Hematopoietic multipotent progenitor cell treated with erythropoietin and hydrocortisone succinate and interleukin-3 and kit ligand, for 15 days (in vitro differentiated cells): ENCODE data around the gene FZR1.
"Not testable (repeated sequence)": the region's sequence is repeated elsewhere in the genome, so short reads cannot be mapped to it uniquely, and the experiment has no call there.

ENCODE experiments used
- DNase-seq: peaks from one replicate; pipeline ENCODE4 v3.0.0-alpha.2; 2015; ENCODE audit warnings: low spot score

FZR1 gene

DNA sequence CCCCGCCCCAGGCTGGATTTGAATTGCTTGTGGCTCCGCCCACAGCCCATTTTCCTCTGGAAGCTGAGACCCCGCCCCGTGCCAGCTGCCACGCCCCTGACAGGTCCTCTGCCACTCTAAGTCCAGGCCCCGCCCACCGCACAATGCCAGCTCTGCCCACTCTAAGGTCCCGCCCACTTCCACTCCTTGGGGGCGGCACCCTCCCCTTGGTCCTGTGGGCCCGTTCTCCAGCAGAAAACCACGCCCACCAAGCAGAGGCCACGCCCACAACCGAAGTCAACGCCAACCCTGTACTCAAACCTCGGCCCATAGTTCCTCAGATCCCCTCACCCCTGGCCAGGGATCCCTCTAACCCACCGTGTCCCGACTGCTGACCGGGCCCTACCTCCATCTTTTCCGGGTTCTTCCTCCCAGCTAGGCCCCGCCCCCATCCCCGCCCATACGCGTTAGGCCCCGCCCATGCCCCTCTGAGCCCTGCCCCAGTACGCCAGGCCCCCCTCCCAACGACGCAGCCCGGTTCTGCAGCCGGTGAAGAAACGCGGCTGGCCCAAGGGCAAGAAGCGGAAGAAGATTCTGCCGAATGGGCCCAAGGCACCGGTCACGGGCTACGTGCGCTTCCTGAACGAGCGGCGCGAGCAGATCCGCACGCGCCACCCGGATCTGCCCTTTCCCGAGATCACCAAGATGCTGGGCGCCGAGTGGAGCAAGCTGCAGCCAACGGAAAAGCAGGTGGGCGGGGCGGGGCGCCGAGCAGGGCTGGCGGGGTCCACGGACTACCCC lies 67.9 kb downstream of the FZR1 start:
- DNase-seq, result peak; percentile 95

DNA sequence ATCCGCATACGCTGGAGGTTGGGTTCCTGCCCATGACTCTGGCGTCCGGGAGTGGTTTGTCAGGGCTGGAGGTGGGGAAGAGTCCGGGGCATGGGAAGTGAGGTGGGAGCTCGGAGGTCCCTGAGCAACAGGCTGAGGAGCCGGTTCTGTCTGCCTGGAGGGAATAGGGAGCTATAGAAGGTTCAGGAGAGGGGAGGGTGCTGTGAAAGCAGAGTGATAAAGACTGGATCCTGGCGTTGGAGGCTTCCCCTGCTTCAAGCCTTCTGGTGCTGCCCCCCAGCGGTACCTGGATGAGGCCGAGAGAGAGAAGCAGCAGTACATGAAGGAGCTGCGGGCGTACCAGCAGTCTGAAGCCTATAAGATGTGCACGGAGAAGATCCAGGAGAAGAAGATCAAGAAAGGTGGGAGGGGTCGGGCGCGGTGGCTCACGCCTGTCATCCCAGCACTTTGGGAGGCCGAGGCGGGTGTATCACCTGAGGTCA lies 69.2 kb downstream of the FZR1 start:
- DNase-seq, result peak; percentile 53

DNA sequence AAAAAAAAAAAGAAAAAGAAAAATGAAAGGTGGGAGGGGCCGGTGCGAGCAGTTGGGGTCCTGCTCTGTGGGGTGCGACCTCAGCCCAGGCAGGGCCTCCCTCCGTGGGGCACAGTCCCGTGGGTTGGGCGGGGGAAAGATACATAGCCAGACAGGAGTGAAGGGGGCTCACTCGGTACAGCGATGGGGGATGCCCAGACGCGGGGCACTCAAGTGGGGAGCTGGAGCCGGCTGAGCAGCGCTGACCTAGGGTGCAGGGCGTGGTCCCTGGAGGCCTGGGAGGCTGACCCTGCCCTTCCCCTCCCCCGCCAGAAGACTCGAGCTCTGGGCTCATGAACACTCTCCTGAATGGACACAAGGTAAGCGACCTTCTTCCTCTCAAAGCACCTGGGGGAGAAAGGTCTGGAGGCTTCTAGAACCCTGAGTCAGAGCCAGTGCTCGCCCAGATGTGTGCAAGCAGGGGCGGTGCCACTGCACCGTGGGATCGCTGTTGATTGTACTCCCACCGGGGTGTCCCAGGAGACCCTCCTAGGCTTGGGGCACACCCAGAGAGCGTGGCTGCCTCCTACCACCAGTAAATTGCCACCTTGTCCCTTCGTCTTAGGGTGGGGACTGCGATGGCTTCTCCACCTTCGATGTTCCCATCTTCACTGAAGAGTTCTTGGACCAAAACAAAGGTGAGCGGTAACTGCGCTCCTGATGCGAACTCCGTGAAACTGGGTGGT lies 70.0 kb downstream of the FZR1 start:
- no peak for DNase-seq

DNA sequence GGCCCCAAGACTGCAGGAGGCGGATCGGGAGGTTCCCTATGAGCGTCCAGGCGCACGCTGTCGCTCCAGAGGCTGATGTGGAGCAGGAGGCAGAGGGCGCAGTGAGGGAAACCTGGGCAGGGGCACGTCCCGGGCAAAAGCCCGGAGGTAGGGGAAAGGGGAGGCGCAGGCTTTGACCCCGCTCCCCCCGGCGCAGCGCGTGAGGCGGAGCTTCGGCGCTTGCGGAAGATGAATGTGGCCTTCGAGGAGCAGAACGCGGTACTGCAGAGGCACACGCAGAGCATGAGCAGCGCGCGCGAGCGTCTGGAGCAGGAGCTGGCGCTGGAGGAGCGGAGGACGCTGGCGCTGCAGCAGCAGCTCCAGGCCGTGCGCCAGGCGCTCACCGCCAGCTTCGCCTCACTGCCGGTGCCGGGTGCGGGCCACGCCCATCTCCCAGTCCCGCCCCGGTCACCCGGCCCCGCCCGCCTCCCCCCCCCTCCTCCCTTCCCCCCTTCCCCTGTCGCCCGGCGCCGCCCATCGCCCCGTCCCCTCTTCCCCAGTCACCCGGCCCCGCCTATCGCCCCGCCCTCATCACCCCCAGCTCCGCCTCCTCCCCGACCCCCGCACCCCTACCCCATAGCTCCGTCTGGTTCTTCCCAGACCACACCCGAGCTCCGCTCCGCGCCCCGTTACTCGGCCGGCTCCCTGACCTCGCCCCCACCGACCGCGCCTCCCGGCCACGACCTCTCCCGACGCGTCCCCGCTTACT lies 70.8 kb downstream of the FZR1 start:
- peak; percentile 23 for DNase-seq

DNA sequence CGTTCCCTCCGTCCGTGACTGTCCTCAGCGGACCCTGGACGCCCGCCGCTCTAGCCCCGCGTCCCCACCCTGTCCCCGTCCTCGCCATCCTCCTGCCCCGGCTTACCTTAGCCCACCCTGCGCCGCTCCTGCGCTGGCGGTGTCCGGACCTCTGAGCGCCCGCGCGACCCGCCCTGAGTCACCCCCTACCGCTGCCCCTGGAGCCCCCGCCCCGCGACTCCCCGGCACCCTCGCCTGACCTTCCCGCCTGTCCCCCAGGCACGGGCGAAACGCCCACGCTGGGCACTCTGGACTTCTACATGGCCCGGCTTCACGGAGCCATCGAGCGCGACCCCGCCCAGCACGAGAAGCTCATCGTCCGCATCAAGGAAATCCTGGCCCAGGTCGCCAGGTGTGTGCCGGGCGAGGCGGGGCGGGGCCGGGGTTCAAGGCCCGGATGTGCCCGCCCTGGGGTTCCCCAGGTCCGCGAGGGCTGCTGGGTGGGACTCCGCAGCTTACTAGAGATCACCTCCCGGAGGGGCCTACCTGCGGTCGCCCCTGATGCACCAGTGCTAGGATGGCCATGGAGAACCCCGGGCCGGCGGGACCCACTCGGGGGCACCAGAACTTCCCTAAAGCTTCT lies 71.7 kb downstream of the FZR1 start:
- no peak for DNase-seq

DNA sequence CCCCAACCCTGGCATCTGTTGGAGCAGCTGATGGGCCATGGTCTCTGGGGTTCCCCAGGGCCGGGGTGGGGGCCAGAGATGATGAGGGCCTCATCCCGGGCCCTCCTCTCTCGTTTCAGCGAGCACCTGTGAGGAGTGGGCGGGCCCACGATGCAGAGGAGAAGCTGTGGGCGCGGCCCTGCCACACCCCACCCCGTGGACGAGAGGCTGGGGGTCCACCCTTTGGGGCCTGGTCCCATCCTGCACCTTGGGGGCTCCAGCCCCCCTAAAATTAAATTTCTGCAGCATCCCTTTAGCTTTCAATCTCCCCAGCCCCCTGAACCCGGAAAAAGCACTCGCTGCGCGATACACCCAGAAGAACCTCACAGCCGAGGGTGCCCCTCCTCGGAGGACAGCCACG lies 72.3 kb downstream of the FZR1 start:
- no peak for DNase-seq

DNA sequence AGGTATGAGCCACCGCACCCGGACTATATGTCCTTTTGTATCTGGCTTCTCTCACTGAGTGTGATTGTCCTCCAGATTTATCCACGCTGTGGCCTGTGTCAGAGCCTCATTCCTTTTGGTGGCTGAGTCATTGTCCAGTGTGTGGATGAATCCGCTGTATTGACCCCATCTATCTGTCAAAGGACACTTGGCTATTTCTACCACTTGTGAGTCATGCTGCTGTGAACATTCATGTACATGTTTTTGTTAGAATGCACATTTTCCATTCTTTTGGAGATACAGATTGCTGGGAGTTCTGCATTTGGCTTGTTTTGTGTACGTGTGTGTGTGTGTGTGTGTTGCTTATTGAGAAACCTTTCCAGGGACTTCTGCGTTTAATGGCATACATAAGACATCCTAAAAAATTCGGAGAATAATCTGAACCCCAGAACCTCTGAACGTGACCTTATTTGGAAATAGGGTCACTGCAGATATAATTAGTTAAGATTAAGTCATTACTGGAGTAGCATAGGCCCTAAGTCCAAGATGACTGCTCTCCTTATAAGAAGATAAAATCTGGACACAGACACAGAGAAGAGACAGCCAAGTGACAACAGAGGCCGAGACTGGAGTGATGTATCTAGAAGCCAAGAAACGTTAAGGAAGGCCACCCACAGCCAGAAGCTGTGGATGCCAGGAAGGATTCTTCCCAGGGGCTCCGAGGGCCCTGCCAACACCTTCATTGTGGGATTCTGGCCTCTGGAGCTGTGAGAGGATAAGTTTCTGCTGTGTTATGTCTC lies 74.2 kb downstream of the FZR1 start:
- DNase-seq, result no peak

DNA sequence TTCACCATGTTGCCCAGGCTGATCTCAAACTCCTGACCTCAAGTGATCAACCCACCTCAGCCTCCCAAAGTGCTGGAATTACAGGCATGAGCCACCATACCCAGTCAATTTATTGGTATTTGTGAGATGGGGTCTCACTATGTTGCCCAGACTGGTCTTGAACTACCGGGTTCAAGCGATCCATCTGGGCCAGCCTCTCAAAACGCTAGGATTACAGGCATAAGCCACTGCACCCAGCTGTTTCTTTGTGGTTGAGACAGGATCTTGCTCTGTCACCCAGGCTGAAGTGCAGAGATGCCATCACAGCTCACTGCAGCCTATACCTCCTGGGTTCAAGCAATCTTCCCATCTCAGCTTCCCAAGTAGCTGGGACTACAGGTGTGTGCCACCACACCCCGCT lies 75.7 kb downstream of the FZR1 start:
- not testable (repeated sequence) for DNase-seq

DNA sequence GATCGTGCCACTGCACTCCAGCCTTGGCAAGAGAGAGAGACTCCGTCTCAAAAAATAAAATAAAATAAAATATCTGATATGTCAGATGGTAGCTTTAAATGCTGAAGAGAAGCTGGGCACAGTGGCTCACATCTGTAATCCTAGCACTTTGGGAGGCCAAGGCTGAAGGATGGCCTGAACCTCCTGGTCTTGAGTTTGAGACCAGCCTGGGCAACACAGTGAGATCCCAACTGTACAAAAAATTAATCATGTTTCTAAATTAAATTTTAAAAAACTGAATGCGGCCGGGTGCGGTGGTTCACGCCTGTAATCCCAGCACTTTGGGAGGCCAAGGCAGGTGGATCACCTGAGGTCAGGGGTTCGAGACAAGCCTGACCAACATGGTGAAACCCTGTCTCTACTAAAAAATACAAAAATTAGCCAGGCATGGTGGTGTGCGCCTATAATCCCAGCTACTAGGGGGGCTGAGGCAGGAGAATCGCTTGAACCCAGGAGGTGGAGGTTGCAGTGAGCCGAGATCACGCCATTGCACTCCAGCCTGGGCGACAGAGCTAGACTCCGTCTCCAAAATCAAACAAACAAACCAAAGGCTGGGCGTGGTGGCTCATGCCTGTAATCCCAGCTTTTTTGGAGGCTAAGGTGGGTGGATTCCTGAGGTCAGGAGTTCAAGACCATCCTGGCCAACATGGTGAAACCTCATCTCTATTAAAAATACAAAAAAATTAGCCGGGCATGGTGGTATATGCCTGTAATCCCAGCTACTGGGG lies 78.1 kb downstream of the FZR1 start:
- not testable (repeated sequence) for DNase-seq

DNA sequence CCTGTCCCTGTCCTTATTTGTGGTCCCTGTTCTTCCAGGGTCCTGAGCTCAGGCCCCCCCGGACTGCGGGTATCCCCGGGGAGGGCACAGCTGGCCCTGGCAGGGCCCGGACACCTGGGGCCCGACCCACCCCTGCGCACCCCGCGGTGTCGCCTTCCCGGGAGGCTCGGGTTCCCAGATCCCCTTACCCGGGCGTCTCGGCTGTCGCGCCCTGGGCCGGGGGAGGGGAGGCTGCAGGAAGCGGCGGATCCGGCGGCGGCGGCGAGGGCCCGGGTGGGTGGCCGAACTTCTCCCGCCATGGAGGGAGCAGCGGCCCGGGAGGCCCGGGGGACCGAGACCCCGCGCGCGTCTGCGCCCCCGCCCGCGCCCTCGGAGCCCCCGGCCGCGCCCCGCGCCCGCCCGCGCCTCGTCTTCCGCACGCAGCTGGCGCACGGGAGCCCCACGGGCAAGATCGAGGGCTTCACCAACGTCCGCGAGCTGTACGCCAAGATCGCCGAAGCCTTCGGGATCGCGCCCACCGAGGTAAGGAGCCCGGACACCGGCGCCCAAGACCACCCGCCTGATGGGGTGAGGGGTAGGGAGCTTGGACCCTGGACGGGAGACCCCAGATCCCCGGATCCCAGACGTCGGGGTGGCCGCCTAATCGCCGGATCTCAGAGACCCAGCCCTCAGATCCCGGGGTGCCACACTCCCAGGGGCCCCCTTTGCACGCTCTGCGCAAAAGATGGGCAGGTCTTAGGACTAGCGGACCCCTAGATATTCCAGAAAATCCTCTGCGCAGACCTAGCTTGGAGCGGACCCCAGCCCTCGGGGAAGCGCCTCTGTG lies 79.4 kb downstream of the FZR1 start, which contains the start of gene GIPC3:
Gene GIPC3 (plus strand): TSS at position 178 of the 826 bp plus-strand sequence. CDS start 120 bp downstream, at position 298.
- DNase-seq, result no peak

DNA sequence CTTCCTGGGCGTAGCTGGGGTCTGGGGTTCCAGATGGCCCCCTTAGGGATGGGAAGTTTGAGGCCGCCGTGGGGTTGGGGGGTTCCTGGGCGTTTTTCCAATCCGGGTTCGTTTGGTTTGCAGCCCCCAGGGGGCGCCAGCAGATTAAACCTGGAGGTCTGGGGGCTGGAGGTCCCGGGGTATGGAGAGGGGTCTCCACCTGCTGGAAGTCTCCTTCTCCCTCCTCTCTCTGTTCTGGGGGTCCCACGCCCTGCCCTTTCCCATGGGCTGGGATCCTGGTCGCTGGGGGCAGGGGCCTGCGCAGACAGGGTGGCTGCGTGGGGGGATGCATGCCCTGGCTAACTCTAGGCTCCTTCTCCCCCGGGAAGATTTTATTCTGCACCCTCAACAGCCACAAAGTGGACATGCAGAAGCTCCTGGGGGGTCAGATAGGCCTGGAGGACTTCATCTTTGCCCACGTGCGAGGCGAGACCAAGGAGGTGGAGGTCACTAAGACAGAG lies 80.1 kb downstream of the FZR1 start:
- DNase-seq, result no peak

DNA sequence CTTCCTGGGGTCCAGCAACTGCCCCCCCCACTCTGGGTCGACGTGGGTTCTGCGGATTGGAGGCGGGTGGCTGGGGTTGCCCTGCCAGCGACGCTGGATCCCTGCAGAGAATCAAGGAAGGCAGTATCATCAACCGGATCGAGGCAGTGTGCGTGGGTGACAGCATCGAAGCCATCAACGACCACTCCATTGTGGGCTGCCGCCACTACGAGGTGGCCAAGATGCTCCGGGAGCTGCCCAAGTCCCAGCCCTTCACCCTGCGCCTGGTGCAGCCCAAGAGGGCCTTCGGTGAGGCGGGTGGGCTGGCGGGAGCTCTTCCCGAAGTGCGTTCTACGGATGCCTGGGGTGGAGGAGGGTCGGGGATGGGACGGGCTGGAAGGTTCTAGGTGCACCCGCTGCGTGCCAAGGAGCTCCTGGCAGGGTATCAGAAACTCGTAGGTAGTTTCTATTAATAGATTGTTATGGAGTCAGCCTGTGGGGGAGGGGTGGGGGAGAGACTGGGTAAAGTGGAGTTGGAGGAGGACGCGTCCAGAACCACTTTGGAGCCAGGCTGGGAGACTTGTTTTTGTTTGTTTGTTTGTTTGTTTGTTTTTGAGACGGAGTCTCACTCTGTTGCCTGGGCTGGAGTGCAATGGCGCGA lies 80.7 kb downstream of the FZR1 start:
- DNase-seq, result no peak
